ENCODE data around the gene SCN3B. TPM values are rescaled to one million over a fixed set of nuclear protein-coding genes. Genes with fewer than 3 reads are reported as not detected.
"Not testable (repeated sequence)": the region's sequence is repeated elsewhere in the genome, so short reads cannot be mapped to it uniquely, and the experiment has no call there.

The SCN3B gene
- total RNA-seq, 3 donors from 2014 or later = 0.29 to 2.6 (median 2.0) TPM

GRCh38 chr11:123674297-123674696, 19.9 kb upstream of the SCN3B start:
- intact Hi-C loops (cut with DNase I, micrococcal nuclease) = no loop called here
- ATAC-seq (no peak), DNase-seq (no peak)
- Histone ChIP-seq H3K9me3 (no peaks in the 10 kb centered on the region), H3K4me3 (no peak overlapping the region), H3K36me3 (ENCODE audit: low read depth) (no peaks in the 10 kb centered on the region), H3K4me1 (ENCODE audit: low read depth) (no peaks in the 10 kb centered on the region)
- TF ChIP-seq CTCF (IDR thresholded peaks at IDR 0.05) = no peak

- Histone ChIP-seq H3K4me1 (ENCODE audit: low read depth) (no peaks in the 10 kb centered on the region), H3K36me3 (ENCODE audit: low read depth) (no peaks in the 10 kb centered on the region), H3K9me3 (no peaks in the 10 kb centered on the region), H3K4me3 (no peak overlapping the region)
- no peak for TF ChIP-seq CTCF (IDR thresholded peaks at IDR 0.05)
- no peak for DNase-seq
- no peak for ATAC-seq
- intact Hi-C loops (cut with DNase I, micrococcal nuclease) = no loop called here
These were observed 18.1 kb upstream of the SCN3B start for GRCh38 chr11:123672568-123672967.

GRCh38 chr11:123671534-123671933, 17.1 kb upstream of the SCN3B start:
- no peaks in the 10 kb centered on the region for H3K9me3 ChIP-seq
- H3K4me1 ChIP-seq (ENCODE audit: low read depth) = no peaks in the 10 kb centered on the region
- no peak for TF ChIP-seq CTCF (IDR thresholded peaks at IDR 0.05)
- H3K4me3 ChIP-seq = no peak overlapping the region
- no peaks in the 10 kb centered on the region for H3K36me3 ChIP-seq (ENCODE audit: low read depth)
- no peak for DNase-seq
- no peak for ATAC-seq
- intact Hi-C loops (cut with DNase I, micrococcal nuclease) = no loop called here

- no peak for TF ChIP-seq CTCF (IDR thresholded peaks at IDR 0.05)
- intact Hi-C loops (cut with DNase I, micrococcal nuclease) = no loop called here
- H3K9me3 ChIP-seq = no peaks in the 10 kb centered on the region
- H3K36me3 ChIP-seq (ENCODE audit: low read depth) = no peaks in the 10 kb centered on the region
- ATAC-seq (no peak), DNase-seq (no peak)
- H3K4me1 ChIP-seq (ENCODE audit: low read depth) = no peaks in the 10 kb centered on the region
- H3K4me3 ChIP-seq = no peak overlapping the region
These were observed 15.7 kb upstream of the SCN3B start for GRCh38 chr11:123670081-123670480.

- DNase-seq (no peak), ATAC-seq (no peak)
- intact Hi-C loops (cut with DNase I, micrococcal nuclease) = no loop called here
- no peak for TF ChIP-seq CTCF (IDR thresholded peaks at IDR 0.05)
- Histone ChIP-seq H3K4me1 (ENCODE audit: low read depth) (no peaks in the 10 kb centered on the region), H3K4me3 (no peak overlapping the region), H3K36me3 (ENCODE audit: low read depth) (no peaks in the 10 kb centered on the region), H3K9me3 (no peaks in the 10 kb centered on the region)
These were observed 10.9 kb upstream of the SCN3B start for GRCh38 chr11:123665306-123665705.

- intact Hi-C loops (cut with DNase I, micrococcal nuclease); H3K9me3 ChIP-seq; DNase-seq; ATAC-seq; H3K4me1 ChIP-seq (ENCODE audit: low read depth); H3K36me3 ChIP-seq (ENCODE audit: low read depth); H3K4me3 ChIP-seq: not testable (repeated sequence)
These were observed 5.5 kb upstream of the SCN3B start for GRCh38 chr11:123659965-123660364.

Data from mucosa of descending colon (tissue), 3 donors.